ELR (cell line): ENCODE data around the gene INPP4B.
"Not testable (repeated sequence)": the region's sequence is repeated elsewhere in the genome, so short reads cannot be mapped to it uniquely, and the experiment has no call there.

ENCODE experiments used
- DNase-seq: peaks from one replicate; pipeline ENCODE4 v3.0.0-alpha.2; 2015; ENCODE audit warnings: low read depth

INPP4B gene

GRCh38 chr4:142683997-142684396, 162.1 kb downstream of the INPP4B start:
- DNase-seq = no peak

GRCh38 chr4:142683503-142683902, 162.6 kb downstream of the INPP4B start:
- no peak for DNase-seq

- DNase-seq = peak; percentile 15
Observed at GRCh38 chr4:142671516-142671915, 174.6 kb downstream of the INPP4B start.

GRCh38 chr4:142663828-142664227, 182.3 kb downstream of the INPP4B start:
- DNase-seq = peak; percentile 21

GRCh38 chr4:142660728-142661127, 185.4 kb downstream of the INPP4B start:
- DNase-seq = no peak

- peak; percentile 40 for DNase-seq
Observed at GRCh38 chr4:142656178-142656577, 189.9 kb downstream of the INPP4B start.

- DNase-seq = no peak
Observed at GRCh38 chr4:142648378-142648777, 197.7 kb downstream of the INPP4B start.

GRCh38 chr4:142645475-142646108, 200.5 kb downstream of the INPP4B start:
- no peak for DNase-seq

- not testable (repeated sequence) for DNase-seq
Observed at GRCh38 chr4:142644628-142645027, 201.5 kb downstream of the INPP4B start.

GRCh38 chr4:142637614-142638013, 208.5 kb downstream of the INPP4B start:
- no peak for DNase-seq

- DNase-seq = no peak
Observed at GRCh38 chr4:142631836-142632235, 214.3 kb downstream of the INPP4B start.

GRCh38 chr4:142615324-142615665, 230.8 kb downstream of the INPP4B start:
- peak; percentile 95 for DNase-seq

- peak; percentile 92 for DNase-seq
Observed at GRCh38 chr4:142614621-142615323, 231.3 kb downstream of the INPP4B start.

GRCh38 chr4:142607976-142608375, 238.1 kb downstream of the INPP4B start:
- no peak for DNase-seq

GRCh38 chr4:142600952-142601351, 245.1 kb downstream of the INPP4B start:
- DNase-seq = no peak

- peak; percentile 8 for DNase-seq
Observed at GRCh38 chr4:142598132-142598531, 248.0 kb downstream of the INPP4B start.

- DNase-seq = no peak
Observed at GRCh38 chr4:142596595-142596994, 249.5 kb downstream of the INPP4B start.

- no peak for DNase-seq
Observed at GRCh38 chr4:142596121-142596520, 250.0 kb downstream of the INPP4B start.

GRCh38 chr4:142595222-142595871, 250.8 kb downstream of the INPP4B start:
- no peak for DNase-seq

- no peak for DNase-seq
Observed at GRCh38 chr4:142585411-142585810, 260.7 kb downstream of the INPP4B start.

GRCh38 chr4:142583708-142584107, 262.4 kb downstream of the INPP4B start:
- DNase-seq = no peak

GRCh38 chr4:142582340-142582739, 263.8 kb downstream of the INPP4B start:
- DNase-seq = no peak

GRCh38 chr4:142581881-142582280, 264.2 kb downstream of the INPP4B start:
- no peak for DNase-seq
